Measurements from ENCODE around the gene ZNF791.

The ZNF791 gene

DNA sequence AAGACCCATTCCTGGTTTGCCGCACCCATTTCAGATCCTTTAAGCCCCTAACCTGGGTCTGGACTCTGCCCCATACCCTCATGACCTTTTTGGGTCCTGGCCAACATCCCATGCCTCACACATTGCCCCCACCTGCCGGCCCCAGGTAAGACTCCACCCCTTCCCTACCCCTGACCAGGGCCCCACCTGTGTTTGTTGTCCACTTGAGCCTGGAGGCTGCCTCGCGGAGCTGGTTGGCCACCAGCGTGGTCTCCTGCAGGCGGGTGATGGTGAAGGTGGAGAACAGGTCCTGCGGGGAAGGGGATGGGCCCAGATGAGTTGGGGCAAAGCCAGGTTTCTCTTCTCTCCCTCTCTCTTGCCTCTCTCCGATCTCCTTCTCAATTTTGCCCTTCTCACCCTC, 36.3 kb downstream of the ZNF791 start:
- H3K36me3 ChIP-seq (ENCODE audit: control insufficient read depth, low read length): peaks cover 8% of the 10 kb centered on the region
- no peaks in the 10 kb centered on the region for H3K79me2 ChIP-seq (ENCODE audit: control insufficient read depth, low read length)
- H3K9me2 ChIP-seq (replicated peaks; ENCODE audit: control insufficient read depth, low read length): no peaks in the 10 kb centered on the region
- H3K27me3 ChIP-seq (ENCODE audit: control insufficient read depth, low read length): no peaks in the 10 kb centered on the region
- no peaks in the 10 kb centered on the region for H3F3A ChIP-seq (ENCODE audit: control insufficient read depth, insufficient read depth)
- no peak overlapping the region for H3K27ac ChIP-seq (ENCODE audit: low read depth, low read length)
- H4K20me1 ChIP-seq (ENCODE audit: control insufficient read depth, insufficient read depth, low read depth, low read length): no peaks in the 10 kb centered on the region
- H3K4me3 ChIP-seq (ENCODE audit: low read length): no peak overlapping the region
- no peaks in the 10 kb centered on the region for H3K4me1 ChIP-seq (ENCODE audit: control insufficient read depth, low read length)
- H3K9me3 ChIP-seq (ENCODE audit: control insufficient read depth, insufficient read depth, low read length): no peaks in the 10 kb centered on the region
- H3K4me2 ChIP-seq (ENCODE audit: low read length): no peak overlapping the region
- TF ChIP-seq, protein P1, sequence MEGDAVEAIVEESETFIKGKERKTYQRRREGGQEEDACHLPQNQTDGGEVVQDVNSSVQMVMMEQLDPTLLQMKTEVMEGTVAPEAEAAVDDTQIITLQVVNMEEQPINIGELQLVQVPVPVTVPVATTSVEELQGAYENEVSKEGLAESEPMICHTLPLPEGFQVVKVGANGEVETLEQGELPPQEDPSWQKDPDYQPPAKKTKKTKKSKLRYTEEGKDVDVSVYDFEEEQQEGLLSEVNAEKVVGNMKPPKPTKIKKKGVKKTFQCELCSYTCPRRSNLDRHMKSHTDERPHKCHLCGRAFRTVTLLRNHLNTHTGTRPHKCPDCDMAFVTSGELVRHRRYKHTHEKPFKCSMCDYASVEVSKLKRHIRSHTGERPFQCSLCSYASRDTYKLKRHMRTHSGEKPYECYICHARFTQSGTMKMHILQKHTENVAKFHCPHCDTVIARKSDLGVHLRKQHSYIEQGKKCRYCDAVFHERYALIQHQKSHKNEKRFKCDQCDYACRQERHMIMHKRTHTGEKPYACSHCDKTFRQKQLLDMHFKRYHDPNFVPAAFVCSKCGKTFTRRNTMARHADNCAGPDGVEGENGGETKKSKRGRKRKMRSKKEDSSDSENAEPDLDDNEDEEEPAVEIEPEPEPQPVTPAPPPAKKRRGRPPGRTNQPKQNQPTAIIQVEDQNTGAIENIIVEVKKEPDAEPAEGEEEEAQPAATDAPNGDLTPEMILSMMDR (IDR thresholded peaks at IDR 0.05; ENCODE audit: low read depth, low read length, poor library complexity, severe bottlenecking): no peak
- TF ChIP-seq EZH2phosphoT487 (IDR thresholded peaks at IDR 0.05; ENCODE audit: borderline replicate concordance, low read length): no peak

DNA sequence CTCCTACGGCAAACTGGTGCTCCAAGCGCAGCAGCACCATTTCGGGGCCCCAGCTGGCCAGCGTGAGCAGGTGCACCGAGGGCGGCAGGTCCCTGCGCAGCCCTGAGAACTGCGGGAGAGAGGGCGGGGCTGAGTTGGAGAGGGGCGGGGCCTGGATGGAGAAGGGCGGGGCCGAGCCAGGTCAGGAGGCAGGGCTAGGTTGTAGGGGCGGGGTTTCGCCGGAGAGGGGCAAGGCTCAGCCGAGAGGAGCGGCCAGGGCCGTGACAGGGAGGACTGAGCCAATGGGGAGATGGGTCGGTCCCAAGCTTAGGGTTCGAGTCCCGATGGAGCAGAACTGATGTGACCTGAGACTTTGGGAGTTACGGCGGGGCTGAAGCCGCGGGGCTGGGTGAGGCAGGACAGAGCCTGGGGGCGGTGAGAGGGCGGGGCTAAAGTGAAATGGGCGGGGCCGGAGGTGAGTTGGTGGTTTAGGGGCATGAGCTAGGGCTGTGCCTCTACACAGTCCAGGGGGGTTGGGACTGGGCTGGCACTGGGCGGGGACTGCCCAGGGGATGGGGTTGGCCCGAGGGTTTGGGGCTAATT, 36.9 kb downstream of the ZNF791 start:
- Histone ChIP-seq H3K27ac (ENCODE audit: low read depth, low read length) (no peak overlapping the region), H3K4me2 (ENCODE audit: low read length) (no peak overlapping the region)

DNA sequence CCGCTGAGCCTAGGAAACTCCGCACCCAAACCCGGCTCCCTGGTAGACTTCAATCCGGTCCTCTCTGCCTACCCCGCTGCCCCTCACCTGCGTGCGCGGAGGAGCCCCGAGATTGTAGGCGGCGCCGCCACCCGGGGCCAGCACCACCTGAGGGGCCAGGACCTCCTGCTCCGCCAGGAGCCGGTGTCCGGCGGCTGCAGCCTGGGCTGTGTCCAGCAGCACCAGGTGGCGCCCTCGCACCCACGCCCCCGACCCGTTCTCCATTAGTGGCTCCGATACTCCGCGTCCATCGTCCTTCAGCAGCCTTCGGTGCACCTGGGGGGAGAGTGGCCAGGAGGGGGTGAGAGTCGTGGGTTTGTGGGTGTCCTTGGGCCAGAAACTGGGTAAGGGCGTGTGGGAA, 37.4 kb downstream of the ZNF791 start:
- no peak overlapping the region for H3K4me2 ChIP-seq (ENCODE audit: low read length)
- no peaks in the 10 kb centered on the region for H3K4me1 ChIP-seq (ENCODE audit: control insufficient read depth, low read length)
- TF ChIP-seq EZH2phosphoT487 (IDR thresholded peaks at IDR 0.05; ENCODE audit: borderline replicate concordance, low read length): no peak
- TF ChIP-seq, protein P1 (IDR thresholded peaks at IDR 0.05; ENCODE audit: low read depth, low read length, poor library complexity, severe bottlenecking): no peak
- no peaks in the 10 kb centered on the region for H3K9me3 ChIP-seq (ENCODE audit: control insufficient read depth, insufficient read depth, low read length)
- H3K36me3 ChIP-seq (ENCODE audit: control insufficient read depth, low read length): peaks cover 8% of the 10 kb centered on the region
- no peaks in the 10 kb centered on the region for H3K9me2 ChIP-seq (replicated peaks; ENCODE audit: control insufficient read depth, low read length)
- no peak overlapping the region for H3K27ac ChIP-seq (ENCODE audit: low read depth, low read length)
- H3K27me3 ChIP-seq (ENCODE audit: control insufficient read depth, low read length): no peaks in the 10 kb centered on the region
- H4K20me1 ChIP-seq (ENCODE audit: control insufficient read depth, insufficient read depth, low read depth, low read length): no peaks in the 10 kb centered on the region
- no peak overlapping the region for H3K4me3 ChIP-seq (ENCODE audit: low read length)
- no peaks in the 10 kb centered on the region for H3K79me2 ChIP-seq (ENCODE audit: control insufficient read depth, low read length)
- H3F3A ChIP-seq (ENCODE audit: control insufficient read depth, insufficient read depth): no peaks in the 10 kb centered on the region

More for the DNA sequence above, 36.9 kb downstream of the ZNF791 start:
- Histone ChIP-seq H3K9me3 (ENCODE audit: control insufficient read depth, insufficient read depth, low read length) (no peaks in the 10 kb centered on the region), H3F3A (ENCODE audit: control insufficient read depth, insufficient read depth) (no peaks in the 10 kb centered on the region), H3K9me2 (replicated peaks; ENCODE audit: control insufficient read depth, low read length) (no peaks in the 10 kb centered on the region), H3K27me3 (ENCODE audit: control insufficient read depth, low read length) (no peaks in the 10 kb centered on the region), H3K36me3 (ENCODE audit: control insufficient read depth, low read length) (peaks cover 8% of the 10 kb centered on the region), H3K4me3 (ENCODE audit: low read length) (no peak overlapping the region), H3K79me2 (ENCODE audit: control insufficient read depth, low read length) (no peaks in the 10 kb centered on the region), H4K20me1 (ENCODE audit: control insufficient read depth, insufficient read depth, low read depth, low read length) (no peaks in the 10 kb centered on the region), H3K4me1 (ENCODE audit: control insufficient read depth, low read length) (no peaks in the 10 kb centered on the region)
- no peak for TF ChIP-seq EZH2phosphoT487 (IDR thresholded peaks at IDR 0.05; ENCODE audit: borderline replicate concordance, low read length)
- TF ChIP-seq, protein P1 (IDR thresholded peaks at IDR 0.05; ENCODE audit: low read depth, low read length, poor library complexity, severe bottlenecking): no peak

Data from DOHH2 (cell line).